Measurements from ENCODE around the gene MLX. TPM values are rescaled to one million over a fixed set of nuclear protein-coding genes. Genes with fewer than 3 reads are reported as not detected.
"Not testable (repeated sequence)": the region's sequence is repeated elsewhere in the genome, so short reads cannot be mapped to it uniquely, and the experiment has no call there.

MLX gene
- total RNA-seq, 1 donor from 2014 or later: 59.7 TPM

DNA sequence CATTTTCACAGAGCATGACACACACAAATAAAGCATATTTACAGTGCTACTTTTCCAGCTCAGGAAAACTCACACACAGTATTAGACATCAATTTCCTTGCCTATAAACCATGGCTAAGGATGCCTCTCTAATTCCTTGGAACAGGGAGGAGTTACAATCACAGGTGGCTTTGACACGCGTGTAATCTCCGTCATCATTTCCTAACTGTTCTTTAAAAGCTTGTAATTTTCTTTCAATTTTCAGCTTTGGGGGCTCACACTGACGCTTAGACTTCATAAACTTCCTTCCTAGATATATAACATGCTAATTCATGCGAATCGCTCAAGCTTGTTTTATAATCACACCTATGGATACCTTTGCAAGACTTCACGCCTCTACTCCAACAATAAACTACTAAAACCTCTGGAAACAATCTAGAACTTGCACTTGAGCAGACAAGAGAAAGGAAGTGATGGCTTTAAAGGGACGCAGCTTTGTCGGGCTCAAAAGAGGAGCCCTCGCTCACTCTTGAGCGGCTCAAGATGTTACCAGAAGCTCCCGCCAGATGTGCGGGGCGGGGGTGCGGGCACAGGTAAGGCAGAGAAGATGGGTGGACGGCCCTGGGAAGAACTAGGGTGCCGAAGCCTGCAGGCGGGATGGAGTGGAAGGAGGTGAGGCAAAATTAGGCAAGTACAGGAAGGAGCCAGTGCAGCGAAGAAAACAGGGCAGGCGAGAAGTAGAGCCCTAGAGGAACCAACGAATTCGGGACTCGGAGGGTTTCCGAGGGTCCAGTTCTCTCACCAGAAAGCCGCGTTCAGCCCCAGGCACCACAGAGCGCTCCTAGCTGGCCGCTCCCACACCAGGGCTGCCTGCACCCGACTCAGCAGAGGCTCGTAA lies 41.6 kb downstream of the MLX start:
- TF ChIP-seq CTCF (IDR thresholded peaks at IDR 0.05): no peak
- intact Hi-C loops (cut with micrococcal nuclease): loop anchor here (1.0 to 5.0 kb wide), 5 partner anchors 30 to 97 kb away; partner anchors contain the start of gene TUBG2
- ChIA-PET CTCF (interaction anchor here (1.0 to 2.7 kb wide), 8 partner anchors 10 to 215 kb away, joined by 3 to 32 read pairs (median 5); partner anchors contain the start of genes BECN1 and PSMC3IP), POLR2A (interaction anchor here (0.6 to 3.3 kb wide), 30 partner anchors 9 to 759 kb away, joined by 3 to 43 read pairs (median 4); partner anchors contain the start of genes BECN1, NAGLU, PLEKHH3 and PSMC3IP)
- Mint-ChIP-seq H3K27ac (peak overlapping the region; percentile 98), H3K4me3 (peak overlapping the region; percentile 100), H3K27me3 (no peaks in the 10 kb centered on the region), H3K36me3 (ENCODE audit: low read depth) (peaks cover 31% of the 10 kb centered on the region), H3K9me3 (no peaks in the 10 kb centered on the region), H3K4me1 (peaks cover 54% of the 10 kb centered on the region)
- ATAC-seq (ENCODE audit: low read depth) (peak; percentile 49), DNase-seq (no peak)

DNA sequence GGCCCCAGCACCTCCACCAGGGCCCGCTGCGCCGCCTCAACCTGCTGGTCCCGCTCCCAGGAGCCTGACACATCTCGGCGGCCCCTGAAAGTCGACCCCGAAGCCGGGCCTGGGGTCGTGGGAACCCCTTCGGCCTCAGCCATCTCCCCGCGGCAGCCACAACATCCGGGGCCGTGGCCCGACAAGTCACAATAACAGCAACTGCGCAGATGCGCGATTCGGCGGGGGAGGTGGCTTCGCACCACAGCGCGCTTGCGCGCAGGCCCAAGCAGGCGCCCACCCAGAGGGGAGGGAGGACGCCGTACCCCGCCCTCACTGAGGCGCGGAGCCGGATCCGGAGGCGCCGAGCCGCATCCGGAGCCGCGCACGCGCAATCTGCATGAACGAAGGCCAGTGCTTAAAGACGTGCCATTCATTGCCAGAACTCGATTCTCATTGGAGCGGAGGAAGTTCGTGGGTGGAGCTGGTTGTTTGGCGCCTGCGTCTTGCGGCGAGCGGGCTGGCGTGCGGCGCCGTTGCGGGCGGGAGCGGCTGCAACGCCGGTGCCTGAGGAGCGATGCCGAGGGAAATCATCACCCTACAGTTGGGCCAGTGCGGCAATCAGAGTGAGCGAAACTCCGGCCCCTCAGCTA lies 42.4 kb downstream of the MLX start, which contains the start of the genes RETREG3 and TUBG1:
Gene RETREG3, minus strand, starts transcription at position 193 of the 632 bp plus-strand sequence. Its CDS starts 50 bp downstream, at position 143.
Gene TUBG1, plus strand, starts transcription at position 502 of the 632 bp plus-strand sequence. Its CDS starts 55 bp downstream, at position 557.
- TF ChIP-seq CTCF (IDR thresholded peaks at IDR 0.05): no peak
- DNase-seq (peak; percentile 98), ATAC-seq (ENCODE audit: low read depth) (peak; percentile 90)
- Mint-ChIP-seq H3K4me3 (peak within 1 kb of the TSS; percentile 100), H3K36me3 (ENCODE audit: low read depth) (peaks cover 38% of the 10 kb centered on the region), H3K9me3 (no peaks in the 10 kb centered on the region), H3K4me1 (peaks cover 47% of the 10 kb centered on the region), H3K27ac (peak within 1 kb of the TSS; percentile 98), H3K27me3 (no peaks in the 10 kb centered on the region)
- ChIA-PET POLR2A (interaction anchor here (0.6 to 3.3 kb wide), 30 partner anchors 9 to 759 kb away, joined by 3 to 43 read pairs (median 4); partner anchors contain the start of genes BECN1, NAGLU, PLEKHH3 and PSMC3IP), CTCF (interaction anchor here (1.0 to 2.7 kb wide), 5 partner anchors 9 to 215 kb away, joined by 3 to 32 read pairs (median 9); partner anchors contain the start of genes BECN1 and PSMC3IP)
- intact Hi-C loops (cut with micrococcal nuclease): loop anchor here (1.0 to 5.0 kb wide), 5 partner anchors 31 to 96 kb away; partner anchors contain the start of gene TUBG2

DNA sequence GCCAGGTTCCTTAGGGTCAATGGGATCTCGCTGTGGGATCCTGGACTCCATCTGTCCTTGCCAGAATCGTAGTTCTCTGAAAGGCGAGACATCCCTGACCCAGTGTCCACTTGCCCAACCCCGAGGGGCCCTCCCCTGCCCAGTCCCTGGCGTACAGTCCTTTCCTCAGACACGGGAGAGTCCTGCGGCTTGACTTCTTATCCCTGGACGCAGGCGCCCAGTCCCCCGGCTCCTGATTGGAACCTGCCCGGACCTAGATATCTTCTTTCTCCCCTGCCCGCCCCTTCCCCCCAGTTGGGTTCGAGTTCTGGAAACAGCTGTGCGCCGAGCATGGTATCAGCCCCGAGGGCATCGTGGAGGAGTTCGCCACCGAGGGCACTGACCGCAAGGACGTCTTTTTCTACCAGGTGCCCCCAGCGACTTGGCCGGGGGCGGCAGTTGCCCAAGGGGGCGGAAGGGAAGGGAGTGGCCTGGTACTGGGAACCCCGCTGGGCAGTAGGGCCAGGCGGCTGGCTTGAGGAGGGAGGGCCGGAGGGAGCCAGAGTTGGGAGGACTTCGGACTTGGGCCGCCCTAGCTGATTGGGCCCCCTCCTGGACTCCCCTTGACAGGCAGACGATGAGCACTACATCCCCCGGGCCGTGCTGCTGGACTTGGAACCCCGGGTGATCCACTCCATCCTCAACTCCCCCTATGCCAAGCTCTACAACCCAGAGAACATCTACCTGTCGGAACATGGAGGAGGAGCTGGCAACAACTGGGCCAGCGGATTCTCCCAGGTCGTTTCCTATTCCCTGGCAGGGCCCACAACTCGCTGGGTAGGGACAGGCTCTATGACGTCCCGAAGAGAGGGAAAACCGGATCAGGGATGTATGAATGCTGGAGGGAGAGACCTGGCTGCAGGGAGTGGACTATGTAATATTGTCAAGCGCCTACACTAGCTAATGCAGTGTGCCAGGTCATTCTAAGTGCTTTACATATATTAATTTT lies 43.2 kb downstream of the MLX start:
- ATAC-seq (ENCODE audit: low read depth); H3K9me3 Mint-ChIP-seq; DNase-seq; H3K27me3 Mint-ChIP-seq: not testable (repeated sequence)
- Mint-ChIP-seq H3K4me1 (peaks cover 39% of the 10 kb centered on the region), H3K36me3 (ENCODE audit: low read depth) (peaks cover 41% of the 10 kb centered on the region), H3K4me3 (peak overlapping the region; percentile 100), H3K27ac (peak overlapping the region; percentile 98)
- POLR2A ChIA-PET: interaction anchor here (0.6 to 3.3 kb wide), 25 partner anchors 8 to 758 kb away, joined by 3 to 43 read pairs (median 5); partner anchors contain the start of genes NAGLU, PLEKHH3, PSMC3IP and RPL27
- CTCF ChIA-PET: interaction anchor here (1.0 to 2.7 kb wide), 5 partner anchors 9 to 214 kb away, joined by 3 to 32 read pairs (median 9); partner anchors contain the start of genes BECN1 and PSMC3IP
- intact Hi-C loops (cut with micrococcal nuclease): loop anchor here (1.0 to 5.0 kb wide), 5 partner anchors 32 to 95 kb away; partner anchors contain the start of gene TUBG2

- CTCF ChIA-PET: no interaction called here
- H3K4me3 Mint-ChIP-seq: no peak overlapping the region
- H3K27me3 Mint-ChIP-seq: no peaks in the 10 kb centered on the region
- peaks cover 47% of the 10 kb centered on the region for H3K36me3 Mint-ChIP-seq (ENCODE audit: low read depth)
- intact Hi-C loops (cut with micrococcal nuclease): no loop called here
- no peak for ATAC-seq (ENCODE audit: low read depth)
- POLR2A ChIA-PET: interaction anchor here (0.6 kb wide), 1 partner anchor 549 kb away, joined by 3 read pairs; no protein-coding TSS in a partner anchor
- no peak overlapping the region for H3K27ac Mint-ChIP-seq
- no peak for TF ChIP-seq CTCF (IDR thresholded peaks at IDR 0.05)
- no peak for DNase-seq
- peaks cover 20% of the 10 kb centered on the region for H3K4me1 Mint-ChIP-seq
- no peaks in the 10 kb centered on the region for H3K9me3 Mint-ChIP-seq
Measured at GRCh38 chr17:42612013-42612412, 45.1 kb downstream of the MLX start.
